ENCODE results near the gene ADAMTS20.

DNA sequence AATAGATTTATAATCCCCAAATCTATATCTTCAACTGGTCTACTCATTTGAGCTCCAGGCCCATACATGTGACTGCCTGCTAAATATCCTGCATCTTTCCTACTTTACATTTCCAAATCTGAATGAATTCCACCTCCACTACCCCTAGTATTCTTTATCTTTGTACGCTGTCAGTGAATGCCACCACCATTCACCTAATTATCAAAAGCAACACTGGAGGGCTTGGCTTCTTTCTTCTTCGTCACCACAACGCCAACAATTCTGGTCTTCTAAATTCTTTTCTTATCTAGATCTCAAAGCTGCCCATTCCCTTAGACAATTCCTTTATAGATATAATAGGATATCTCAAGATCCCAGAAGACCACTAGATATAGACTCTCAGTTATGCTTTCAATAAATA, 47.1 kb upstream of the ADAMTS20 start:
- TF ChIP-seq, protein P1, sequence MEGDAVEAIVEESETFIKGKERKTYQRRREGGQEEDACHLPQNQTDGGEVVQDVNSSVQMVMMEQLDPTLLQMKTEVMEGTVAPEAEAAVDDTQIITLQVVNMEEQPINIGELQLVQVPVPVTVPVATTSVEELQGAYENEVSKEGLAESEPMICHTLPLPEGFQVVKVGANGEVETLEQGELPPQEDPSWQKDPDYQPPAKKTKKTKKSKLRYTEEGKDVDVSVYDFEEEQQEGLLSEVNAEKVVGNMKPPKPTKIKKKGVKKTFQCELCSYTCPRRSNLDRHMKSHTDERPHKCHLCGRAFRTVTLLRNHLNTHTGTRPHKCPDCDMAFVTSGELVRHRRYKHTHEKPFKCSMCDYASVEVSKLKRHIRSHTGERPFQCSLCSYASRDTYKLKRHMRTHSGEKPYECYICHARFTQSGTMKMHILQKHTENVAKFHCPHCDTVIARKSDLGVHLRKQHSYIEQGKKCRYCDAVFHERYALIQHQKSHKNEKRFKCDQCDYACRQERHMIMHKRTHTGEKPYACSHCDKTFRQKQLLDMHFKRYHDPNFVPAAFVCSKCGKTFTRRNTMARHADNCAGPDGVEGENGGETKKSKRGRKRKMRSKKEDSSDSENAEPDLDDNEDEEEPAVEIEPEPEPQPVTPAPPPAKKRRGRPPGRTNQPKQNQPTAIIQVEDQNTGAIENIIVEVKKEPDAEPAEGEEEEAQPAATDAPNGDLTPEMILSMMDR (IDR thresholded peaks at IDR 0.05), result no peak
- TF ChIP-seq POLR2A (IDR thresholded peaks at IDR 0.05), result no peak

Data from esophagus squamous epithelium (tissue), 4 donors.